GM12873 (cell line): ENCODE results near the gene LHFPL6.

Experiments used
- TF ChIP-seq, protein P1 (sequence below): IDR thresholded peaks from 2 replicates; pipeline ENCODE4 v1.5.1; 2012; ENCODE audit warnings: low read depth, mild to moderate bottlenecking, moderate library complexity, low read length, control low read depth; ENCODE audit not compliant: insufficient read depth; ENCODE audit errors: missing control alignments

Gene LHFPL6

DNA sequence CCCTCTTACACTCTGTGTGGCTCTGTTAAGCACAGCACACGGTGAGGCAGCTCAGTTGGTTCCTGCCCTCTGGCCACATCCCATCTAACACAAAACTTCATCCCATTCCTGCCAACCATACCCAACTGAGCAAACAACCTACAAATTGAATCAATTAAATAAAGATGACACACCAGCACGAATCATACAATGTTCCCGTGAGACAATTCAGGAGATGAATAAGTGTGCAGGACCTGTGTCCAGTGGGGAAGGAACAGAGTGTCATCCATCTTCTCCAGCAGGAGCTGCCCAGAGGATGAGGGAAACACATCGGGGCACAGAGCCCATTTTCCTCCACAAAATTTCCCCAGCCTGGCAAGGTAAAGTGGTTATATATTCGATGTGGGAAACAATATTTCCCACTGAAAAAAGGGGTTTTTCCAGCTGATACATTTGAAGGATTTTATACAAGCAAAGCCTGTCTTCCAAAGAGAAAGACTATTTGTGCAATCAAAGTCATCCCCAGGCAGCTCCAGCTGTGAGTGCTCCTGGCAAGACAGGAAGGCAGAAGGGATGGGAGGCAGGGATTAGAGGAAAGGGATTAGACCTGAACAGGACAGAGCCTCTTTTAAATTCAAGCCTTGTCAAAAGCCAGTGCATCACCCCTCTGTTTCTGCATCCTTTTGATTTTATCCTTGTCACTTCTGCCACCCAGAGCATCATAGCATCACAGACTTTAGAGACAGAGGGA lies 240.2 kb downstream of the LHFPL6 start:
- TF ChIP-seq, protein P1, sequence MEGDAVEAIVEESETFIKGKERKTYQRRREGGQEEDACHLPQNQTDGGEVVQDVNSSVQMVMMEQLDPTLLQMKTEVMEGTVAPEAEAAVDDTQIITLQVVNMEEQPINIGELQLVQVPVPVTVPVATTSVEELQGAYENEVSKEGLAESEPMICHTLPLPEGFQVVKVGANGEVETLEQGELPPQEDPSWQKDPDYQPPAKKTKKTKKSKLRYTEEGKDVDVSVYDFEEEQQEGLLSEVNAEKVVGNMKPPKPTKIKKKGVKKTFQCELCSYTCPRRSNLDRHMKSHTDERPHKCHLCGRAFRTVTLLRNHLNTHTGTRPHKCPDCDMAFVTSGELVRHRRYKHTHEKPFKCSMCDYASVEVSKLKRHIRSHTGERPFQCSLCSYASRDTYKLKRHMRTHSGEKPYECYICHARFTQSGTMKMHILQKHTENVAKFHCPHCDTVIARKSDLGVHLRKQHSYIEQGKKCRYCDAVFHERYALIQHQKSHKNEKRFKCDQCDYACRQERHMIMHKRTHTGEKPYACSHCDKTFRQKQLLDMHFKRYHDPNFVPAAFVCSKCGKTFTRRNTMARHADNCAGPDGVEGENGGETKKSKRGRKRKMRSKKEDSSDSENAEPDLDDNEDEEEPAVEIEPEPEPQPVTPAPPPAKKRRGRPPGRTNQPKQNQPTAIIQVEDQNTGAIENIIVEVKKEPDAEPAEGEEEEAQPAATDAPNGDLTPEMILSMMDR = no peak

DNA sequence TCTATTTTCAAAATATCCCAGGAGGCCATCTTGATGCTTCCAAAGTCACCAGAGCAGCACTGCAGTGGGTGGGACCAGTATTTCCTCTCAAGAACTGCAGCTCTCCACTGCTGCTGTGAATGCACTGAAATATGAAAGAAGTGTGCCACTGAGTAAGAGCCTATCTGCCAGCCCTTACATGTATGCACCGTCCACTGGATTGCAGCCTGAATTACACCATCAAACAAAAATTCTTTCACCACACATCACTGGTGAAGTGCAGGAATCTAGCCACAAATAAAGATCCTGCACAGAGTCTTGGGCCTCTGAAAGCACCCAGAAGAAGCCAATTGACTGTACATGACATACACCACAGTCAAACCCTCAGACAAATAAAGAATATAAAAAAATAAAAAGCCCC lies 249.0 kb downstream of the LHFPL6 start:
- TF ChIP-seq, protein P1 = no peak

DNA sequence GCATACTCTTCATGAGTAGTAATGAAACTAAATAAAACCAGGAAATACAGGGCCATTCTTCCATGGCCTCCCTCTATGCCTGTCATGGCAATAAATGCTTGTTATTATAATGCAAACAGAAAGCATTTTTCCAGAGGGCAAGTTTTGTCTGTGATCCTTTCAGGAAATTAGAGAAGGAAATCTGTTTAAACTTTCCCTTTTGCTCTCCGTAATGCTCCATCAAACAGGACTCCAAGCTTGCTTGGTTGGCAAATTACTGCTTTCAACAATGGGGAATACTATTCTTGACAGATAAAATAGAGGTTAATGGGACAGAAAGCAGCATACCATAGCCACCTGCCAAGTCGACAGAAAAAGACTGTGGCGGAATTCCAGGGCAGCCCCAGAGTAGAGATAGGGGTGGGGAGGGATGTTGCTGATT lies 252.5 kb downstream of the LHFPL6 start:
- TF ChIP-seq, protein P1 = no peak

DNA sequence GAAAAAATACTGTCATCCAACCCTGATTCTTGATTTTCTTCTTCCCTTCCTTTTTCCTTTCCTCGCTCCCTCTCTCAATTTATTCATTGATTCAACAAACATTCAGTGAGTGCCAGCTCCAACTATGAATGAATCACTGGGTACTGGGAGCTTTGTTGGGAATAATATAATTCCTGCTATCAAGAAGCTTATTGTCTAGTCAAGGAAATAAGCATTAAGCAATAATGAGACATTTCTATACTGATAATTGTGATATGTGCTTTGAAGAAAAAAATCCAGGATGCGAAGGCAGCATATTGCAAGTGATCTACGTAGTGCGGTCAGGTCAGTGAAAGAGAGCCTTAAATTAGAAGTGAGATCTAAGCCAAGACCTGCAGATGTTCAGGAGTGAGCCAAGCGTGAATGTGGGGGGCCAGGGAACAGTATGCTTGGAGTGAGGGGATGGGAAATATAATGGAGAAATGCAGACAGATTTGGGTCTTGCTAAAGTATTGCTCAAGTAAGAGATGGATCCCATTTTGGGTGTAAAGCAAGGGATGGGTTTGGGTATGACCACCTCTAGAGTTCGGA lies 253.5 kb downstream of the LHFPL6 start:
- TF ChIP-seq, protein P1 = no peak

DNA sequence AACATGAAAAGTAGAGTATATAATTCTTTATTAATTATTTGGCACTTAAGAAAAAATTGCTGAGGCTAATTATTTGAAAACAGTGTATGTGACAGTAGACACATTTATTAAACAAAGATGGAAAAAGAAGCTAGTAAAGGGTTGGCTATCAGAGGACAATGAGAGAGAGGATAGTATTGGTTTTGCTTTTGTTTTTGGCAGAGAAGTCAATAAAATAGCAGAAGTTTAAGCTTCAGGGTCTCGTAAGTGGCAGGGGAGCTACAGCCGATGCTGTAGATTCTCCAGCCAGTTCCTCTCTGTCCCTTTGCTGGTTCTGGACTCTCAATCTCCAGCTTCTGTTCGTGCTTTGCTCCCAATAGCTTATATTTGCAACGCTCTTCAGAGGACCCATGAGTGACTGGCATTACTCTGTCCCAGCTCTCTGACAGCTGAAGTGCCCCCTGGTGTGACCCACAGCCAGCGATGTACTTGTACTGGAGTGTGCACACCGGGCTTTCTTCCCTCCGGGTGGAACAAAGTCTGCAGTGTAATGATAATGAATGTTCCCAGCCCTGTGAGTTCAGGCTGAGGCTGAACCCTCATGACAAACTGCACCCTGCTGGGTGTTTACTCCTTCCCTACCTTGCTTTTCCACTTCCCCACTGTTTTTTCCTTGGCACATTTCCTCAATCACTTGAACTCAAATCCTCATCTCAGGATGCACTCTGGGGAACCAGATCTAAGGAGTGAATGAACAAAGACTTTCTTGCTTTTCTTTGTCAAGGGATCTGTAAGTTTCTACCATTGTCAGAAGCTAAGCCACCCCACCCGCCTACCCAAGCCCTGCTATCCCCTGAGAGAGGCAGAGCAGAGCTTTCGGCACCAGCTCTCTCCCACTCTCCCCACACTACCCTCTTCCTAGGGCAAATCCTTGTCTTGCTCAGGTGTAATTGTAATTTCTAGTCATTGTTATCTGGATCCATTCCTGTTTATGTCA lies 254.8 kb downstream of the LHFPL6 start:
- TF ChIP-seq, protein P1 = no peak

DNA sequence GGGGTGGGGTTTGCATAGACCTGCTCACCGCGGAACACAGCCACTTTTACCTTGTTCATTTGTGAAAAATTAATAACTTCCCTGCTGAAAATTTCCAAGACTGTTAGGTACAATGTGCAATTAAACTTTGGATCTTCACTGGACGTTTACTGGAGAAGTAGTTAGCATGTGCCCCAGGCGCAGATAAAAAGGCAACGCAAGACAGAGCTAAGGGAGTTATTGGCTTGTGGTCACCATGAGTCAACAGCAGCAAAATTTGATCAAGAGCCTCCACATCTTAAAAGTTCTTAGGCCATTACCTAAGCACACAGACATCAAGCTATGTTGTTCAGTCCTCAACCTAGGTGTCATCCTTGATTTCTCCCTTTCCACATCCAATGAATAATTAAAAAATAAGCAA lies 257.0 kb downstream of the LHFPL6 start:
- TF ChIP-seq, protein P1 = no peak

DNA sequence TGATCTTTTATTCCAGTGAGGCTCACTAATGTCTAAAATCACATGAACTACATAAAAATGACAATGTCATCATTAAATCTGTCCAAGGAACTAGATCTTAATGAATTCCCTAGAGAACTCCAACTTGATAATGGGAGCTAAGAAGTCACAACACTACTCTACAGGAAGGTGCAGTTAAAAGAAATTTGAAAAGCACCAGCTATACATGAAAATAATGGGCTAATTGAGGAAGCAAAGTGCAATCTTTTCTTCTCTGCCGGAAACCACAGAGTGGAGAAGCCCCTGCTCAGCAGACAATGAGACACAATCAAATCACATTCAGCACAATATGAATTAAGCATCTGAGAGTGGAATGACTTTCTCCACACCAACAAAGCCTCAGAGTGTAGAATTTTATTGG lies 261.7 kb downstream of the LHFPL6 start:
- TF ChIP-seq, protein P1 = no peak
